Measurements from ENCODE around the gene RASAL2.

DNA sequence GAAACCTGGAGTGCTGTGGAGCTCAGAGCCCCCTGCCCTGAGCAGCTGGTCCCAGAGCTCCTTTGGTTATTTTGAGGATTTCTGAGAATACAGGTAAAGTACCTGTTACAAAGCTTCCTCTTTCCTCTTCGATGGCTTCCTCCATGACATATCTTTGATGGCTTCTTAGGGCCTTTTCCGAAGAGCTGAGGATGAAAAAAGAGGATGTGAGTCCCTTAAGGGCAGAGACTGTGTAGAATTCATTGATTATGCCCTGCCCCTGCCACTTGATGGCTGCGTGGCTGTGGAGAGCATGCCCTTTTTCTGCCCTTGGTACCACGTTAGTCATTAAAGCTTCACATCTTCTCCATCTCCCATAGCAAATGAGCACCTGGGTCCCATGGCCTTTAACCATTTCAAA is 433.2 kb downstream of the RASAL2 start:
- no peak for TF ChIP-seq EZH2phosphoT487 (conservative IDR thresholded peaks at IDR 0.05; ENCODE audit: low read length)
- TF ChIP-seq, protein P1, sequence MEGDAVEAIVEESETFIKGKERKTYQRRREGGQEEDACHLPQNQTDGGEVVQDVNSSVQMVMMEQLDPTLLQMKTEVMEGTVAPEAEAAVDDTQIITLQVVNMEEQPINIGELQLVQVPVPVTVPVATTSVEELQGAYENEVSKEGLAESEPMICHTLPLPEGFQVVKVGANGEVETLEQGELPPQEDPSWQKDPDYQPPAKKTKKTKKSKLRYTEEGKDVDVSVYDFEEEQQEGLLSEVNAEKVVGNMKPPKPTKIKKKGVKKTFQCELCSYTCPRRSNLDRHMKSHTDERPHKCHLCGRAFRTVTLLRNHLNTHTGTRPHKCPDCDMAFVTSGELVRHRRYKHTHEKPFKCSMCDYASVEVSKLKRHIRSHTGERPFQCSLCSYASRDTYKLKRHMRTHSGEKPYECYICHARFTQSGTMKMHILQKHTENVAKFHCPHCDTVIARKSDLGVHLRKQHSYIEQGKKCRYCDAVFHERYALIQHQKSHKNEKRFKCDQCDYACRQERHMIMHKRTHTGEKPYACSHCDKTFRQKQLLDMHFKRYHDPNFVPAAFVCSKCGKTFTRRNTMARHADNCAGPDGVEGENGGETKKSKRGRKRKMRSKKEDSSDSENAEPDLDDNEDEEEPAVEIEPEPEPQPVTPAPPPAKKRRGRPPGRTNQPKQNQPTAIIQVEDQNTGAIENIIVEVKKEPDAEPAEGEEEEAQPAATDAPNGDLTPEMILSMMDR (IDR thresholded peaks at IDR 0.05; ENCODE audit: insufficient read depth, low read length, poor library complexity, severe bottlenecking), result no peak
